ENCODE results near the gene EXOC4. TPM values are rescaled to one million over a fixed set of nuclear protein-coding genes. Genes with fewer than 3 reads are reported as not detected.

The EXOC4 gene
- total RNA-seq, 4 donors from 2014 or later, result 30.7 to 62.4 (median 40.4) TPM

GRCh38 chr7:133696056-133696455, 443.2 kb downstream of the EXOC4 start:
- no peak overlapping the region for H3K4me3 ChIP-seq
- 77 to 94% methylated on average over 4 of the region's 4 CpGs for WGBS, 2 donors
- H3K9me3 ChIP-seq, result no peaks in the 10 kb centered on the region
- H3K27me3 ChIP-seq, result no peaks in the 10 kb centered on the region
- H3K4me1 ChIP-seq, result peaks cover 0 to 5% (median 0%) of the 10 kb centered on the region in 3 donors
- intact Hi-C loops (cut with DNase I), result no loop called here
- no peak overlapping the region for H3K27ac ChIP-seq
- no peaks in the 10 kb centered on the region for H3K36me3 ChIP-seq
- TF ChIP-seq POLR2A (IDR thresholded peaks at IDR 0.05) (no peak), CTCF (IDR thresholded peaks at IDR 0.05) (no peak)
- no peak for DNase-seq

GRCh38 chr7:133697585-133697984, 444.7 kb downstream of the EXOC4 start:
- Histone ChIP-seq H3K36me3 (no peaks in the 10 kb centered on the region), H3K4me1 (peaks cover 0 to 5% (median 0%) of the 10 kb centered on the region in 3 donors), H3K4me3 (no peak overlapping the region), H3K27ac (no peak overlapping the region), H3K9me3 (no peaks in the 10 kb centered on the region), H3K27me3 (no peaks in the 10 kb centered on the region)
- WGBS, 2 donors, result 85 to 95% methylated on average over 4 of the region's 4 CpGs
- TF ChIP-seq POLR2A (IDR thresholded peaks at IDR 0.05) (no peak), CTCF (IDR thresholded peaks at IDR 0.05) (no peak)
- intact Hi-C loops (cut with DNase I), result no loop called here
- DNase-seq, result no peak

- 87 to 90% methylated on average over 6 of the region's 6 CpGs for WGBS, 2 donors
- intact Hi-C loops (cut with DNase I), result no loop called here
- Histone ChIP-seq H3K36me3 (no peaks in the 10 kb centered on the region), H3K27me3 (no peaks in the 10 kb centered on the region), H3K4me1 (peaks cover 0 to 3% (median 0%) of the 10 kb centered on the region in 3 donors), H3K9me3 (no peaks in the 10 kb centered on the region), H3K4me3 (no peak overlapping the region), H3K27ac (no peak overlapping the region)
- no peak for DNase-seq
- TF ChIP-seq CTCF (IDR thresholded peaks at IDR 0.05) (no peak), POLR2A (IDR thresholded peaks at IDR 0.05) (no peak)
Observed at GRCh38 chr7:133698127-133698526, 445.2 kb downstream of the EXOC4 start.

GRCh38 chr7:133699386-133699785, 446.5 kb downstream of the EXOC4 start:
- 76 to 83% methylated on average over 4 of the region's 4 CpGs for WGBS, 2 donors
- DNase-seq, result no peak
- Histone ChIP-seq H3K27me3 (no peaks in the 10 kb centered on the region), H3K9me3 (no peaks in the 10 kb centered on the region), H3K4me3 (no peak overlapping the region), H3K36me3 (no peaks in the 10 kb centered on the region), H3K27ac (no peak overlapping the region), H3K4me1 (no peaks in the 10 kb centered on the region)
- TF ChIP-seq CTCF (IDR thresholded peaks at IDR 0.05) (no peak), POLR2A (IDR thresholded peaks at IDR 0.05) (no peak)
- intact Hi-C loops (cut with DNase I), result no loop called here

GRCh38 chr7:133702078-133702477, 449.2 kb downstream of the EXOC4 start:
- Histone ChIP-seq H3K4me3 (no peak overlapping the region), H3K27ac (no peak overlapping the region), H3K9me3 (no peaks in the 10 kb centered on the region), H3K36me3 (no peaks in the 10 kb centered on the region), H3K27me3 (no peaks in the 10 kb centered on the region), H3K4me1 (no peaks in the 10 kb centered on the region)
- TF ChIP-seq POLR2A (IDR thresholded peaks at IDR 0.05) (no peak), CTCF (IDR thresholded peaks at IDR 0.05) (no peak)
- 67 to 74% methylated on average over 3 to 7 of the region's 7 CpGs for WGBS, 2 donors
- intact Hi-C loops (cut with DNase I), result no loop called here
- DNase-seq, result no peak
